Sciatic nerve (tissue), 2 donors: ENCODE measurements around the gene PLEKHH2. TPM values are rescaled to one million over a fixed set of nuclear protein-coding genes. Genes with fewer than 3 reads are reported as not detected.
"Not testable (repeated sequence)": the region's sequence is repeated elsewhere in the genome, so short reads cannot be mapped to it uniquely, and the experiment has no call there.

Experiments used
- ATAC-seq: fragments of 200-7000 bp; cut with Tn5 transposase; one replicate; pipeline ENCODE4 v1.9.1; 2020; ENCODE audit warnings: mild to moderate bottlenecking, moderate library complexity
- DNase-seq: peaks from one replicate; pipeline ENCODE4 v3.0.0-alpha.2; 2020; ENCODE audit warnings: low spot score
- intact Hi-C: fragments of 100-400 bp; cut with DNase I; formaldehyde crosslinking; loops from one replicate; pipeline ENCODE4 v1.14.2; 2022
- total RNA-seq: library from RNA; stranded (reverse); fragmentation: NEBNext Ultra II Directional; extraction: Animal tissue kit (Norgen Biotek cat#: 25700); gene quantifications from one replicate; pipeline ENCODE4 v1.2.1, GENCODE V29; 2021
- donor health status: DM: no; HTN: no; CAD: no.
- donor health status: DM: no; HTN: no; CAD: no.

Gene PLEKHH2
- 58.9 TPM for total RNA-seq

DNA sequence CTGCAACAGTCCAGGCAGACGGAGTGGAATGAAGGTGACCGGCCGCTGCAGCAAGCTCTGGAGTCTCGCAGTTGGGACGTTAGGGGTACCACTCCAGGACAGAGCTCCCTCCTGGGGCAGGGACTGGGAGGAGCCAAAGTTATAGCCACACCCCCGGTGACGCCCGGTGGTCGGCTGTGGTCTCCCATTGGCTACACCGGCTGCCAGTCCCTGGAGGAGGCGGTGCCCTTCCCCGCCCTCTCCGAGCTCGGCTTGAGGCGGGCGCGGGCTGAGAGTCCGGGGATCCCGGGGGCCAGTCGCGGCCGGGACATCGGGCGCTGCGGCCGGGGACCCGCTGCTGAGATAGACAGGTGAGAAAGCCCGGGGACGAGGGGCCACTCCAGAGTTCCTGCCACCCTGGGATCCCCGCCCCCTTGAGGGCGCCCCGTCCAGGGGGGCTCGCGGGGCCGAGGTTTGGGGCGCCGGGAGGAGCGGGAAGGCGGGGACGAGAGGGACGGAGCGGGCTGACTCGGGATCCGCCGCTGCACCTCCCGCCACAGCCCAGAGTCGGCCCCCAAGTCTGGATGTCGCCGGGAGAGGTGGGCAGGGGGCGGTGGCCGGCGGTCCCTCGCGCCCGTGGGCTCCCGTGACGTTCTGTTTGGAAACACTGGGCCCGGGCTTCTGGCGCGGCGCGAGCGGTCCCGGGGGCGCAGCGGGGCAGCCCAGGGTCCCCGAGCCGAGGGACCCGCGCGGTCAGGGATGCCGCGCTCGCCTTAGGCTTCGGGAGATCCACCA is at the start of gene PLEKHH2:
Gene PLEKHH2, plus strand, starts transcription at position 231 of the 774 bp plus-strand sequence. CDS start 7,414 bp downstream, outside the sequence.
- intact Hi-C loops: no loop called here
- ATAC-seq: peak; percentile 100
- peak; percentile 96 for DNase-seq

DNA sequence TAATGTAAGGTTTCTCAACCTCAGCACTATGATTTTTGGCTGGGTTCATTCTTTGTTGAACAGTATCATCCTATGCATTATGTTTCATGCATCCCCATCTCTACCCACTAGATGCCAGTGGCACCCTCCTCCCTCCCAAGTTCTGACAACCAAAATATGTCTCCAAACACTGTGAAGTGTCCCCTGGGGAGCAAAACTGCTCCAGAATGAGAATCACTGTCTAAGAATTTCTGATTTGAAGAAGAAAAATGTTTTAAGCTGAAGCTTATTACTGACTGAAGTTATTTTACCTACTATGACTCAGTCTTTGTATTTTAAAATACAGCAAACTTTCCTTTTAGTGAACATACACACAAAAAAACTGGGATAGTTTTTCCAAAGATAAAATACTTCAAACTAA is 44.6 kb upstream of the PLEKHH2 start:
- intact Hi-C loops: no loop called here
- no peak for DNase-seq
- ATAC-seq: no peak

DNA sequence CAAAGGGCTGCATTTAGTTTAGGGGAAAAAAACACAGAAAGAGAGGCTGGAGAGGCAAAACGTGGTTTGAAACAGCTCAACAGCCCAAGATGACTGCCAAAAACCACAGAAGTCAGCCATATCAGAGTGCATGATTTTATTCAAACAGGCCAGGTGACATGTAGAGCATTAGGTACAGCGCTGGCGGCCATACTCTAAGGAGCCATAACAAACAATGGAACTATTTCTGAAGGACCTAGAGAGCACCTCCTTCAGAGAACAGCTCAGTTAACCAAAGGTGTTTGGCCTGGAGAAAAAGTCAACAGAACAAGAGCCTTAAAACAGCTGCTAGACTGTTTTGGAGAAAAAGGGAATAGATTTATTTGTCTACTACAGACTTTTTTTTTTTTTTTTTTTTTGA is 43.8 kb upstream of the PLEKHH2 start:
- intact Hi-C loops: no loop called here
- no peak for DNase-seq
- no peak for ATAC-seq

DNA sequence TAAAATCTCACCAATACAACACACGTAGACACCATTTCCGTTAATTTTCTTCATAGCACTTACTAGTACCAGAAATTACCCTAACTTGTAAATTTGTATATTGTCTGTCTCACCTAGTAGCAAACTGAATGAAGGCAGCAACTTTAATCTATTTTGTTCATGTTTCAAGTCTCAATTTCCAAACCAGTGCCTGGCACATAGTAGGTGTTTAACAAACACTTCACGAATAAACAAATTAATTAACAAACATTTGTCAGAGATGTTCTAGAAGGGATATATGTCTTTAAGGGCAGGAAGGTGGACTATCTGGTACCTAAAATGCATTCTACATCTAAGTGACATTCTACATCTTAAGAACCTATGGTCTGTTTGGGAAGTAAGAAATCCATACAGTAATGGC is 42.2 kb upstream of the PLEKHH2 start:
- no peak for DNase-seq
- no peak for ATAC-seq
- intact Hi-C loops: no loop called here

DNA sequence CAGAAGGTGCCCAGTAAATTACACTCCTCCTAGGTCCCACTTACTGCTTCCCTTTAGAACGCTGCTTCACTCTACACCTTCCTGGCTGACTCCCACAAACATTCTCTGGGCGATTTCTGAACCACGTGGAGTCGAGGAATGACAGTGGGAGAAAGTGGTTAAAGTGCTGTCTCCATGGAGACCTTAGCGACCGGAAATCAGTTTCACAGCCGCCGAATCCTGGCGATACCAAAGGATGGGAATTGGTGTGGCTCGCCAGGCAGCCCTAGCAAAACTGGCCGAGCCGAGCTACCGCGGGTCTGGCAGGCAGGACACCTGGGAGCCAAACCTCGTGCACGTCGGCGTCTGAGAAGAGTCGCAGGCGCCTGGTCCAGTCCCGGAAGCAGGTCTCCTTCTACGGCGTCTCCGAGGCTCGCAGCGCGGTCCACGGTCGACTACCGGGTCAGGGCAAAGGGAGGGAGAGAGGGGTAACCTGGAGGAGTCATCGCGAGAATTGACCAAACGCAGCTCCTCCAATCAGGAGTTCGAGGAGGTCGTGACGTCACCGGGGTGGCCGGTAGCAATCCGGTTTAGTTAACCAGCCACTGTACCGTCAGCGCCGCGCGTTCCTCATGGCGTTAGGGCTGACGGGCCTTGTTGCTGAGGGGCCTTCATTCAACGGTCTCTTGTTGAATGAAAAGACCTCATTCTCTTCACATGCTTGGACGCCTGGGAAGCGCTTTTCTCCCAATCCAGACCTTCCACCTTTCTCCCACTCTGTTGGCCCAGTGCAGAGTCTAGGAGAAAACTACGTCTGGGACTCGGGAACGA is 41.3 kb upstream of the PLEKHH2 start, which contains the start of gene THADA:
Gene THADA, minus strand, starts transcription at position 436 of the 810 bp plus-strand sequence. CDS start 3,646 bp downstream, outside the sequence.
- intact Hi-C loops: no loop called here
- peak; percentile 100 for ATAC-seq

DNA sequence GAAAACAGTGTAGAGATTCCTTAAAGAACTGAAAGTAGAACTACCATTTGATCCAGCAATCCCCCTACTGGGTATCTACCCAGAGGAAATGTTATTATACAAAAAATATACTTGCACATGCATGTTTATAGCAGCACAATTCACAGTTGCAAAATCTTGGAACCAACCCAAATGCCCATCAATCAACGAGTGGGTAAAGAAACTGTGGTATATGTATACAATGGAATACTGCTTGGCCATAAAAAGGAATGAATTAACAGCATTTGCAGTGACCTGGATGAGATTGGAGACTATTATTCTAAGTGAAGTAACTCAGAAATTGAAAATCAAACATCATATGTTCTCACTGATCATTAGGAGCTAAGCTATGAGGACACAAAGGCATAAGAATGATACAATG is 36.5 kb upstream of the PLEKHH2 start:
- intact Hi-C loops, DNase-seq, ATAC-seq: not testable (repeated sequence)

More for the DNA sequence above, 41.3 kb upstream of the PLEKHH2 start, which contains the start of gene THADA:
- DNase-seq: peak; percentile 100

DNA sequence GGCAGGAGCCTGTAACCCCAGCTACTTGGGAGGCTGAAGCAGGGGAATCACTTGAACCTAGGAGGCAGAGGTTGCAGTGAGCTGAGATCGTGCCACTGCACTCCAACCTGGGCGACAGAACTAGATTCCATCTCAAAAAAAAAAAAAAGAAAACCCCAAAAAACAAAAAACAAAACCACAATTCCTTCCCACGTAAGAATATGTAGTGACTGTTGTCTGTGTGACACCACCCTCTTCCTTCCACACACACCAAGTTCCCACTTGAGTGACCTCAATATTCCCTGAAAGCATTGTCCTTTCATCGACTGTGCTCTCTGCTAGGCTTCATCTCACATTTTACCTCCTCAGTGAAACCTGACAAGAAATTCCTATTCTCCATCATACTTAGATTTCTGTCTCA is 32.4 kb upstream of the PLEKHH2 start:
- intact Hi-C loops: no loop called here
- DNase-seq (no peak), ATAC-seq (no peak)

DNA sequence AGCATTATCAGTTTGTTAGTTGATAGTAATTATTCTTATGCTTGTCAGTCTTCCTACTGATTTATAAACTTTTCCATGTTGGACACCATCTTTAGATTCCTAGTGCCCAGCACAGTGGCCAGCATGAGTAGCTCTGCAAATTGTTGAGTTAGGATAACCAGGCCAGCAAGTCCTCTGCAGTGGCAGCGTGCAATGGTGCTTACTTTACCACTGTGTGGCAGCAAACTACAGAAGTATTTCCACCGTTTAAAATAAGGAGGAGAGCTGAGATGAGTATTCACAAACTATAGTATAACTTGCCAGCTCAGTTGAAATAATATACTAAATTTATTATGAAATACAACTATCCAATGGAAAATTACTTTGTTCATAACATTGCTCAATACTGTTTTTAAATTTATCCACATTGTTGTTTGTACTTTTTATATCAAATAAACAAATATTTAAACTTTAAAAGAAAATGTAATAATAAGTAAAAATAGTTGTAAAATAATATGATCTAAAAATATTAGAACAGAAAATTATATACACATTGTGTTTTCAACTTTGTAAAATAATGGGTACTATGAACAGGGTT is 31.9 kb upstream of the PLEKHH2 start:
- intact Hi-C loops: no loop called here
- ATAC-seq (peak; percentile 47), DNase-seq (no peak)

DNA sequence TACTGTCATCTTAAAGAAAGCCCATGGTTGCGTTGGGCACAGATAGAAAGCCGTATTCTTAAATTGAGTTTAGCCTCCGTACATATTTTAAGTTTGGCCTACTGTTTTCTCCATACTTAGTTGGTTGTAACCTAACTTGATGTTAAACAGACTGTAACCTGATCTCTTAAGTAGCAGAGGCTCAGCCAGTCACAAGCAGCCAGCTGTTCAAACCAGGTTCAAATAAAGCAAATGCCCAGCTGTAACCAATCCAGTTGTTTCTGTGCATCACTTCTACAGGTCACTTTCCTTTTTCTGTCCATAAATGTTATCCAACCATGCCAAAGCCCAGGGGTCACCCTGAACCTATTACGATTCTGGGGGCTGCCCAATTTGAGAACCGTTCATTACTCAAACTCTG is 31.2 kb upstream of the PLEKHH2 start:
- intact Hi-C loops: no loop called here
- no peak for ATAC-seq
- DNase-seq: no peak

DNA sequence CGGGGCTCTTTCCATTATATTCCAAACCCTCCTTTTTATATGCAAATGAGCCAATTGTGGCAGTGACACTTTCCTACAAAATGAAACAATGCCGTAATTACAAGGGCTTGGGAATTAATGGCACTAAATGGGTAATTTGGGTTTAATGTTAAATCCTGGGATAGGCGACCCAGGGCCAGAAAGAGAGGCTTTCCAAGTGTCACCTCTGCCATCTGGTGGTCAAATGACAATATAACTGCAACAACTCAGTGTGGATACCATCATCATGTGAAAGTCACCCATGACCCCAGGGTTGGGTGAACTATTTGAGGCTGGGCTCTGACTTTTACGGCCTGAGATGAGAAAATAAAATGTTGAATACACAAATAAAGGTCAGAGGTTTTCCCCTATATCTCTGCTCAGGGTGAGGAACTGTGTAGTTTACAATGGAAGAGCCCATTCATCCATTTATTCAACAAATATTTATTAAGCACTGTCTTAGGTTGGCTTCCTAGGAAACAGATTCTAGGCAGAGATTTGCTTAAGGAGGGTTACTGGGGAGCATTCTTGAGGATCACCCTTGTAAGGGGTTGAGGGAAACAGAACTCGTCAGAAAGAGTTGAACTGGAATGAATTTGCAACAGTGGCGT is 27.7 kb upstream of the PLEKHH2 start:
- intact Hi-C loops: no loop called here
- no peak for DNase-seq
- ATAC-seq: peak; percentile 78

DNA sequence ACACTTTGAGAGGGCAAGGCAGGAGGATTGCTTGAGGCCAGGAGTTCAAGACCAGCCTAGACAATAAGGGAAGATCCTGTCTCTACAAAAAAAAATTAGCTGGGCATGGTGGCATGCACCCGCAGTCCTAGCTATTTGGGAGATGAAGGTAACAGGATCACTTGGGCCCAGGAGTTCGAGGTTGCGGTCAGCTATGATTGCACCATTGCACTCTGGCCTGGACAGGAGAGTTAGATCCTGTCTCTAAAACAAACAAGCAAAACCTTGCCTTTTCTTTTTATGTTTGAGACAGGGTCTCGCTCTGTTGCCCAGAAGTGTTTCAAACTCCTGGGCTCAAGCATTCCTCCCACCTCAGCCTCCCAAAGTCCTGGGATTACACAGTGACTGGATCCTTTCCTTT is 26.7 kb upstream of the PLEKHH2 start:
- DNase-seq (no peak), ATAC-seq (no peak)
- intact Hi-C loops: no loop called here

DNA sequence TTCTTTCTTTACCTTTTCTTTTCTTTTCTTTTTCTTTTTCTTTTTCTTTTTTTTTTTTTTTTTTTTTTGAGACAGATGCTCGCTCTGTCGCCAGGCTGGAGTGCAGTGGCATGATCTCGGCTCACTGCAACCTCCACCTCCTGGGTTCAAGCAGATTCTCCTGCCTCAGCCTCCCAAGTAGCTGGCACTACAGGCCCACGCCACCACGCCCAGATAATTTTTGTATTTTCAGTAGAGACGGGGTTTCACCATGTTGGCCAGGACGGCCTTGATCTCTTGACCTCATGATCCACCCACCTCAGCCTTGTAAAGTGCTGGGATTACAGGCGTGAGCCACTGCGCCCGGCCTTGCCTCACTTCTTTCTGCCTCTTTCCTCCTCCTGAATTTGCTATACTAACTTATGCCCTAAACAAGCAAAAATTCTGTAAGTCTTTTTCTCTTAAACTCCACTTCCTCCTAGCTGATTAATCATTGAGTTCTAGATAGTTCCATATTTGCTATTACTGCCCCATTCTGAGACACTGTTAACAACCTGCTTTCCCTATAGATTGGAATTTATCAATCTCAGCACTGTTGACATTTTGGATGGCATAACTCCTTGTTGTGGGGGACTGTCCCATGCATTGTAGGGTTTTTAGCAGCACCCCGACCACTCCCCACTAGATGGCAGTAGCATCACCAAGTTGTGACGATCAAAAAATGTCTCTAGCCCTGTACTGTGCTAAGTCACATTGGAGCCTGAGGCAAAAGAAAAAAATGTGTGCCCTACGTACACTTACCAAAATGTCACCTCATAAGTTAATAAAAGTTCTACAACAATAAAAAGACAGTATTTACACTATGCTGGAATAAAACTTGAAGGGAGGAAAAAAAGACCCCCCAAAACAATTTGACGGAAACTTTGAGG is 24.8 kb upstream of the PLEKHH2 start:
- peak; percentile 81 for DNase-seq
- peak; percentile 91 for ATAC-seq
- intact Hi-C loops: no loop called here

DNA sequence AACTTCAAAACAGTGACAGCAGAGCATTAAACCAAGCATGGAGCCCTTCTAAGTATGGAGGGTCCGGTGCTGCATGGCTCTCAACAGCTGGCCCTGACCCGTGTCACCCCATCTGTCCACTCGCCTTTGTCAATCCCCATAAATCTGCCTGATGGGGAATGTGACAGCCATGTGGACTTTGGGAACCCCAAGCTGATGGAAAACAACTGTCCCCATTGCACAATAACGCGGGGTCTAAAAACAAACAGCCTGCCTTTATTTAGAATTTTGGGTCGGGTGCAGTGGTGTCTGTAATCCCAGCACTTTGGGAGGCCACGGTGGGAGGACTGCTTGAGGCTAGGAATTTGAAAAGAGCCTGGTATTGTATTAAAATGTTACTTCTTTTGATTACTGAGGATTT is 24.1 kb upstream of the PLEKHH2 start:
- peak; percentile 19 for ATAC-seq
- DNase-seq: no peak
- intact Hi-C loops: no loop called here

DNA sequence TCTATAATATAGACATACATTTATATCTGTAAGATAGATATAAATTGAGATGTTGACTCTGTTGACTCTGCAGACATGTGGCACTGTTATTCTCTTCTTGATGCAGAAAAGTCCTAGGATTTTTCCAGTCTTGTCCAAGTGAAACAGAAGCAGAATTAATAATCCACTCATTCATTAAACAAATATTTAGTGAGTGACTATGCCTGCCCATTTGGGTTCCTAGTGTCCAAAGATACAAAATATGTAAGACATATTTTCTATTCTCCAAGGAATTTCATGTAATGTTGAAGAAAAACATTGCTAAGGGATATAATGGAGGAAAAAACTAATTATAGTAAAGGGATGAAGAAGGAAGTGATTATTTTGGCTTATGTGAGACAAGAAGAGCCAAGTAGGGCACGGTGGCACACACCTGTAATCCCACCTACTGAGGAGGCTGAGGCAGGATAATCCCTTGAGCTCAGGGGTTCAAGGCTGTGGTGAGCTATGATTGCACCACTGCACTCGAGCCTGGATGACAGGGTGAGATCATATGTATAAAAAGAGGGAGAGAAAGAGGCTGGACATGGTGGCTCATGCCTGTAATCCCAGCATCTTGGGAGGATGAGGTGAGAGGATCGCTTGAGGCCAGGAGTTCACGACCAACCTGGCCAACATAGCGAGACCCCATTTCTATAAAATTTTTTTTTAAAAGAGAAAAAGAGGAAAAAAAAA is 19.9 kb upstream of the PLEKHH2 start:
- intact Hi-C loops: no loop called here
- ATAC-seq (no peak), DNase-seq (no peak)

DNA sequence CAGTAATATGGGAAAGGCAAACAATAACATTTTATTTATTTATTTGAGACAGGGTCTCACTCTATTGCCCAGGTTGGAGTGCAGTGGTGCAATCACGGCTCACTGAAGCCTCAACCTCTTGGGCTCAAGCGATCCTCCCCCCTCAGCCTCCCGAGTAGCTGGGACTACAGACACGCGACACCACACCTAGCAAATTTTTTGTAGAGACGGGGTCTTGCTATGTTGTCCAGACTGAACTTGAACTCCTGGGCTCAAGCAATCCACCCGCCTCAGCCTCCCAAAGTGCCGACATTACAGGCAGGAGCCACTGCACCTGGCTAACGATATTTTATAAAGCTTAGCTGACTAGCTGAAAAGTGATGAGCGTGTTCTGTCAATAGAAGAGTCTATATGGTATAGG is 17.5 kb upstream of the PLEKHH2 start:
- ATAC-seq (no peak), DNase-seq (no peak)
- intact Hi-C loops: loop anchor here (2.0 kb wide), 1 partner anchor 13 kb away; no protein-coding TSS in a partner anchor

DNA sequence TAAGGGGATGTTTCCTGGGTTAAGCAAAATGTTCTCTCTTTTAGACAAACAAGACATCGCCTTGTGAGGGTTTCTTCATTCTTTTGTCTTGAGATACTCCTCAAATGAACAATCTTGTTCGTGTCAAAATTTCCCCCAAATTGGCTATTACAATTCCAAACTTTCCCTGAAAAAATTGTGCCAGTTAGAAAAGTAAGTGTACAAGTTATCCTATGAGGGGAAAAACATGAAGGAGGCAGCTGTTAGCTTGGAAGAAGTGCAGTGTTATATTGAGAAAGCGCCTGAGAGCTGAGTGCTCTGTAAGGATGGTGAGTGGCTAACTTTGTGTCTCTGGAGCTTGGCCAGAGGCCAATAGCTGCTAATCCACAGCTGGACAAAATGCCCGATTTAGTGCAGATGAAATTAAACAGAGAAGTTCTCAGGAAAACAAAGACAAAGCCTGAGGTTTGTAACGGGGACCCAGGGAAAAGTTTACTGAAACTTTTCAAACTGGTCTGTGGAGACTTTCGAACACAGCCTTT is 14.1 kb upstream of the PLEKHH2 start:
- DNase-seq (no peak), ATAC-seq (peak; percentile 65)
- intact Hi-C loops: no loop called here

DNA sequence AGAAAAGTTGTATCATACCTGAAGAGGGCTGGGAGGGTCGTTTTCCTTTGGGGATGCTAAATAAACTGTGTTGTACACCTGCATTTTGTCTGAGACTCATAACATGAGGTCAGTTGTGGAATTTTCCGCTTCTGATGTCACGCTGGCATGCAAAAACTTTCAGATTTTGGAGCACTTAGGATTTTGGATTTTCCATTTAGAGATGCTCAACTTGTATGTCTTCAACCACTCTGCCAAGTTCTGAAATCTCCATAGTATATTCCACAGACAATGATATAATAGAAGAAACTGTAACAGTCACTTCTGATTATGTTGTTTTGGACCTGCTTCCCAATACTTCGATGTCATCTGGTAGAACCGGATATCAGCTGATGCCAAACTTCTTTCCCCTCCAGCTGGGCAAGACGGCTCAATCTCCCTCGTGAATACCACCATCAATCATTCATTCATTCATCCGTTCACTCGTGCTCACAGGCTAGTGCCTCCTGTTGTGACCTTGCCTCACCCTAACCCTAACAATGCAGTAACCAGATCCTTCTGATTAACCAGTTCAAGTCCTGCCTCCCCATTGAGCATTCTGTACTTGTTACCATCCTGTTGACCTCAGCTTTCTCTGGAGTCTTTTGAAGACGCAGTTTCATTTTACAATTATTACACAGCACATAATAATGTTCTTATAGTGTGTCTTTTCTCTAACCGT is 5.3 kb upstream of the PLEKHH2 start:
- no peak for ATAC-seq
- intact Hi-C loops: loop anchor here (2.0 kb wide), 1 partner anchor 13 kb away; no protein-coding TSS in a partner anchor
- no peak for DNase-seq
